HG03521 (cell line): ENCODE measurements around the gene PNCK.

Experiments
- ATAC-seq: cut with Tn5 transposase; IDR thresholded peaks from one replicate; pipeline ENCODE4 v1.9.1; 2021; ENCODE audit warnings: mild to moderate bottlenecking, moderate library complexity; ENCODE audit not compliant: unreplicated experiment

The PNCK gene

GRCh38 chrX:153642051-153642654 is 31.5 kb downstream of the PNCK start:
- no peak for ATAC-seq

- ATAC-seq: no peak
Measured at GRCh38 chrX:153641627-153642026, 32.0 kb downstream of the PNCK start.

- ATAC-seq: no peak
Measured at GRCh38 chrX:153640736-153641575, 32.7 kb downstream of the PNCK start.

GRCh38 chrX:153640045-153640686 is 33.4 kb downstream of the PNCK start:
- no peak for ATAC-seq

GRCh38 chrX:153639177-153640044 is 34.2 kb downstream of the PNCK start:
- ATAC-seq: no peak

- ATAC-seq: no peak
Measured at GRCh38 chrX:153638436-153639176, 35.0 kb downstream of the PNCK start.

- ATAC-seq: no peak
Measured at GRCh38 chrX:153638041-153638371, 35.6 kb downstream of the PNCK start.

GRCh38 chrX:153637121-153638040 is 36.2 kb downstream of the PNCK start:
- no peak for ATAC-seq

GRCh38 chrX:153636716-153637115 is 36.9 kb downstream of the PNCK start:
- no peak for ATAC-seq

GRCh38 chrX:153635788-153636668 is 37.6 kb downstream of the PNCK start:
- no peak for ATAC-seq

- no peak for ATAC-seq
Measured at GRCh38 chrX:153635388-153635787, 38.2 kb downstream of the PNCK start.

GRCh38 chrX:153634832-153635231 is 38.8 kb downstream of the PNCK start:
- ATAC-seq: no peak

GRCh38 chrX:153634236-153634635 is 39.4 kb downstream of the PNCK start:
- no peak for ATAC-seq

GRCh38 chrX:153633607-153634180 is 39.9 kb downstream of the PNCK start:
- no peak for ATAC-seq

- ATAC-seq: no peak
Measured at GRCh38 chrX:153633048-153633447, 40.6 kb downstream of the PNCK start.

GRCh38 chrX:153632595-153632946 is 41.0 kb downstream of the PNCK start:
- ATAC-seq: no peak

GRCh38 chrX:153631907-153632594 is 41.6 kb downstream of the PNCK start:
- ATAC-seq: no peak

- ATAC-seq: no peak
Measured at GRCh38 chrX:153631346-153631745, 42.3 kb downstream of the PNCK start.
